IMR-90 (cell line): ENCODE measurements around the gene POU6F1. TPM values are rescaled to one million over a fixed set of nuclear protein-coding genes. Genes with fewer than 3 reads are reported as not detected.

Experiments
- ATAC-seq: fragments of 200-7000 bp; cut with Tn5 transposase; 2 replicates; pipeline ENCODE4 v1.9.1; 2020; ENCODE audit warnings: low read depth, mild to moderate bottlenecking, moderate library complexity
- BruUV-seq: library from RNA; stranded (reverse); fragments of 400-500 nt; replicated peaks from 2 replicates; lab custom pipeline; 2021; lab: Mats Ljungman, UMichigan
- CTCF ChIA-PET: fragments of 300-600 bp; formaldehyde crosslinking; extraction: SDS; loops from one replicate; lab custom pipeline; 2021; ENCODE audit warnings: antibody characterized with exemption; lab: Yijun Ruan, JAX
- POLR2A ChIA-PET: fragments of 300-600 bp; sonication (Branson Sonifier 250); formaldehyde crosslinking; loops from one replicate; lab custom pipeline; 2022; ENCODE audit warnings: antibody characterized with exemption; ENCODE audit not compliant: unreplicated experiment; lab: Charles Lee
- DNase-seq: peaks from one replicate; pipeline ENCODE4 v3.0.0; 2013
- H2AFZ ChIP-seq: replicated peaks from 2 replicates; pipeline ENCODE3; 2013; ENCODE audit warnings: low read length, mild to moderate bottlenecking; ENCODE audit not compliant: poor library complexity
- H2AK5ac ChIP-seq: 2 replicates; pipeline ENCODE4 v1.6.1; 2013; ENCODE audit warnings: low read depth, low read length, inconsistent platforms
- H2AK9ac ChIP-seq: replicated peaks from 2 replicates; pipeline ENCODE3; 2013; ENCODE audit warnings: mild to moderate bottlenecking, low read depth, low read length, moderate library complexity; ENCODE audit not compliant: poor library complexity
- H2BK120ac ChIP-seq: 2 replicates; pipeline ENCODE4 v1.6.1; 2013; ENCODE audit warnings: low read depth, low read length, inconsistent platforms
- H2BK15ac ChIP-seq: 3 replicates; pipeline ENCODE4 v1.6.1; 2013; ENCODE audit warnings: low read depth, low read length, inconsistent platforms
- H2BK20ac ChIP-seq: 2 replicates; pipeline ENCODE4 v1.6.1; 2013; ENCODE audit warnings: low read depth, mild to moderate bottlenecking, inconsistent platforms, low read length, moderate library complexity
- H2BK5ac ChIP-seq: 2 replicates; pipeline ENCODE4 v1.6.1; 2013; ENCODE audit warnings: mild to moderate bottlenecking, low read depth, low read length, inconsistent platforms; ENCODE audit not compliant: poor library complexity, severe bottlenecking
- H3K14ac ChIP-seq: replicated peaks from 2 replicates; pipeline ENCODE4 v1.6.1; 2013; ENCODE audit warnings: low read depth, low read length, inconsistent platforms
- H3K18ac ChIP-seq: 2 replicates; pipeline ENCODE4 v1.6.1; 2013; ENCODE audit warnings: low read depth, low read length, control low read depth
- H3K23ac ChIP-seq: 2 replicates; pipeline ENCODE4 v1.6.1; 2013; ENCODE audit warnings: low read depth, low read length, inconsistent platforms
- H3K27ac ChIP-seq: 2 replicates; pipeline ENCODE4 v1.5.1; 2013; ENCODE audit warnings: mild to moderate bottlenecking, control low read depth, low read length; ENCODE audit not compliant: insufficient read depth
- H3K27me3 ChIP-seq: 2 replicates; pipeline ENCODE4 v1.6.1; 2013; ENCODE audit warnings: low read length; ENCODE audit not compliant: control insufficient read depth, insufficient read depth
- H3K36me3 ChIP-seq: 2 replicates; pipeline ENCODE4 v1.6.1; 2013; ENCODE audit warnings: low read length, mixed read lengths; ENCODE audit not compliant: control insufficient read depth, insufficient read depth
- H3K4ac ChIP-seq: 2 replicates; pipeline ENCODE4 v1.6.1; 2013; ENCODE audit warnings: low read depth, low read length, inconsistent platforms
- H3K4me1 ChIP-seq: 2 replicates; pipeline ENCODE4 v1.6.1; 2013; ENCODE audit warnings: low read length, mixed read lengths; ENCODE audit not compliant: control insufficient read depth, insufficient read depth
- H3K4me2 ChIP-seq: 2 replicates; pipeline ENCODE4 v1.6.1; 2013; ENCODE audit warnings: low read depth, mild to moderate bottlenecking, control low read depth, low read length, moderate library complexity
- H3K4me3 ChIP-seq: 2 replicates; pipeline ENCODE4 v1.5.1; 2013; ENCODE audit warnings: low read depth, mild to moderate bottlenecking, control low read depth, low read length, moderate library complexity; ENCODE audit not compliant: insufficient read depth
- H3K56ac ChIP-seq: 2 replicates; pipeline ENCODE4 v1.6.1; 2013; ENCODE audit warnings: low read length, inconsistent platforms; ENCODE audit not compliant: insufficient read depth; ENCODE audit errors: extremely low read depth
- H3K79me1 ChIP-seq, 2 experiments: 2 replicates each; pipeline ENCODE4 v1.6.1; 2013; ENCODE audit warnings: low read length in 2 of 2, inconsistent platforms in 1 of 2, low read depth in 1 of 2
- H3K9ac ChIP-seq: 2 replicates; pipeline ENCODE4 v1.6.1; 2013; ENCODE audit warnings: low read depth, low read length, control low read depth
- H3K9me1 ChIP-seq: 2 replicates; pipeline ENCODE4 v1.6.1; 2013; ENCODE audit warnings: low read length, inconsistent platforms; ENCODE audit not compliant: insufficient read depth
- H3K9me3 ChIP-seq: 2 replicates; pipeline ENCODE4 v1.6.1; 2013; ENCODE audit warnings: low read length; ENCODE audit not compliant: control insufficient read depth, insufficient read depth
- H4K20me1 ChIP-seq: 2 replicates; pipeline ENCODE4 v1.6.1; 2013; ENCODE audit warnings: low read length, inconsistent platforms; ENCODE audit not compliant: insufficient read depth
- H4K5ac ChIP-seq: 2 replicates; pipeline ENCODE4 v1.6.1; 2013; ENCODE audit warnings: mild to moderate bottlenecking, low read depth, low read length, control low read depth
- H4K8ac ChIP-seq, 2 experiments: 2 replicates each; pipeline ENCODE4 v1.6.1; 2013; ENCODE audit warnings: low read depth in 2 of 2, low read length in 2 of 2, control low read depth in 1 of 2, inconsistent platforms in 1 of 2
- H4K91ac ChIP-seq: 2 replicates; pipeline ENCODE4 v1.6.1; 2013; ENCODE audit warnings: low read depth, low read length, inconsistent platforms; ENCODE audit not compliant: insufficient read depth
- FOS ChIP-seq: fragments of 150-350 bp; IDR thresholded peaks from 2 replicates; pipeline ENCODE4 v1.6.1; 2016; ENCODE audit warnings: low read depth, low read length
- MAZ ChIP-seq: IDR thresholded peaks from 2 replicates; pipeline ENCODE4 v1.6.1; 2012; ENCODE audit warnings: low read depth, mild to moderate bottlenecking, low read length, improper control_type of control experiment, moderate library complexity, borderline replicate concordance
- RAD21 ChIP-seq: IDR thresholded peaks from 2 replicates; pipeline ENCODE4 v1.6.1; 2012; ENCODE audit warnings: low read length, improper control_type of control experiment
- RFX5 ChIP-seq: IDR thresholded peaks from 2 replicates; pipeline ENCODE4 v1.8.0; 2012; ENCODE audit warnings: low read depth, mild to moderate bottlenecking, low read length, moderate library complexity
- SMC3 ChIP-seq: fragments of 150-350 bp; IDR thresholded peaks from 2 replicates; pipeline ENCODE4 v1.6.1; 2016; ENCODE audit warnings: low read depth, mild to moderate bottlenecking, antibody characterized with exemption, low read length, moderate library complexity
- WGBS, 2 experiments: methylation state at CpG; one replicate each; pipeline versions ENCODE4 v1.1.5 to v1.1.7; 2013; ENCODE audit warnings: missing lambda C conversion rate in 2 of 2; ENCODE audit not compliant: insufficient read length in 1 of 2; ENCODE audit errors: extremely low coverage in 2 of 2; 5-methylcytosine and 5-hydroxymethylcytosine counted together
- dilution Hi-C: fragments of 300-500 bp; cut with HindIII; formaldehyde crosslinking; loops from one replicate; pipeline ENCODE4 v1.14.3; 2018; ENCODE audit warnings: low sequenced_read_pairs; ENCODE audit not compliant: unreplicated experiment
- in situ Hi-C: fragments of 300-500 bp; cut with MboI; formaldehyde crosslinking; loops from 3 replicates; pipeline ENCODE4 v1.14.3; 2019; ENCODE audit warnings: low sequenced_read_pairs, inconsistent platforms, mixed read lengths
- intact Hi-C: fragments of 100-400 bp; cut with micrococcal nuclease; formaldehyde crosslinking; loops from 2 replicates; pipeline ENCODE4 v1.10.0; 2022
- polyA plus RNA-seq, 3 experiments: library from polyadenylated mRNA; depleted of rRNA; stranded (reverse); fragments of >200 nt; gene quantifications; 2 replicates each; pipeline ENCODE4 v1.2.3, GENCODE V29; 2012; ENCODE audit warnings: low replicate concordance in 1 of 3
- total RNA-seq: library from RNA; depleted of rRNA; stranded (reverse); fragments of >200 nt; gene quantifications from 2 replicates; pipeline ENCODE4 v1.2.3, GENCODE V29; 2012
- TF ChIP-seq, protein P1 (sequence below): conservative IDR thresholded peaks from 2 replicates; pipeline ENCODE4 v1.5.1; 2012; ENCODE audit warnings: mild to moderate bottlenecking, low read depth, low read length, improper control_type of control experiment

Gene POU6F1
- total and polyA plus RNA-seq, 2 of the 4 experiments (the other 2 are of a cell fraction) = 0.90 to 3.6 TPM

DNA sequence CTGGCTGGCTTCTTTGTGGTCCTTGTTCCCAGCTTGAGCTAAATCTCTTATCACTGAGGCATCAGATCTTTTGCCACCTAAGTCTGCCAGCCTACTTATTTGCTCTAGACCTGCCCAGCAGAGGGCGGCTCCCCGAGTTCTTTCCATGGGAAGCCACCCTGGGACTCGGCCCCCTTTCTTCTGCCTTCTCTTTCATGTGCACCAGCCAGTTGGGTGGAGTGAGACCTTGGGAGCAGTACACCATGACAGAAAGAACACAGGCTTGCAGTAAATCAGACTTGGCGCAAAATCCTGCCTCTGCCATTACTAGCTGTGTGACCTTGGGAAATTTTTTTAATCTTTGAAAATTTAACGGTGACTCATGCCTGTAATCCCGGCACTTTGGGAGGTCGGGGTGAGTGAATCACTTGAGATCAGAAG, 44.9 kb upstream of the POU6F1 start:
- Histone ChIP-seq H3K18ac (no peak overlapping the region), H3K9me1 (peaks cover 10% of the 10 kb centered on the region; the same call in 1 of the 2 replicates), H2BK15ac (no peak overlapping the region), H3K27ac (no peak overlapping the region), H4K8ac (no peak overlapping the region), H4K20me1 (no peaks in the 10 kb centered on the region), H2AK5ac (no peak overlapping the region), H2BK120ac (no peak overlapping the region), H3K4me1 (0 out of 2 replicates have a peak, but pooled peaks cover 2% of the 10 kb centered on the region), H3K9me3 (no peaks in the 10 kb centered on the region), H4K91ac (no peak overlapping the region), H3K27me3 (no peaks in the 10 kb centered on the region), H3K4ac (no peak overlapping the region), H3K56ac (no peak overlapping the region), H3K4me3 (no peak overlapping the region), H3K4me2 (no peak overlapping the region), H4K5ac (no peak overlapping the region), H3K23ac (no peak overlapping the region), H2BK5ac (no peak overlapping the region), H3K79me1 (peaks cover 24 to 49% of the 10 kb centered on the region in 2 experiments; a peak in 3 of 4 replicates), H2AK9ac (no peak overlapping the region), H3K14ac (no peak overlapping the region), H2AFZ (no peak overlapping the region), H3K9ac (no peak overlapping the region), H2BK20ac (no peak overlapping the region), H3K36me3 (no peaks in the 10 kb centered on the region)
- CTCF ChIA-PET = interaction anchor here (0.7 to 1.2 kb wide), 3 partner anchors 15 to 76 kb away, joined by 3 to 4 read pairs (median 4); no protein-coding TSS in a partner anchor
- no CpG with 5 or more reads among the region's 7 CpGs for WGBS, 2 experiments
- BruUV-seq = no TSS peak
- DNase-seq (peak; percentile 48), ATAC-seq (peak; percentile 53)
- POLR2A ChIA-PET = no interaction called here
- intact Hi-C loops (no loop called here), in situ Hi-C loops (no loop called here), dilution Hi-C loops (no loop called here)
- peak; percentile 39; the same call in 1 of the 2 replicates for TF ChIP-seq FOS
- TF ChIP-seq RAD21 = no peak
- TF ChIP-seq MAZ = no peak
- TF ChIP-seq, protein P1, sequence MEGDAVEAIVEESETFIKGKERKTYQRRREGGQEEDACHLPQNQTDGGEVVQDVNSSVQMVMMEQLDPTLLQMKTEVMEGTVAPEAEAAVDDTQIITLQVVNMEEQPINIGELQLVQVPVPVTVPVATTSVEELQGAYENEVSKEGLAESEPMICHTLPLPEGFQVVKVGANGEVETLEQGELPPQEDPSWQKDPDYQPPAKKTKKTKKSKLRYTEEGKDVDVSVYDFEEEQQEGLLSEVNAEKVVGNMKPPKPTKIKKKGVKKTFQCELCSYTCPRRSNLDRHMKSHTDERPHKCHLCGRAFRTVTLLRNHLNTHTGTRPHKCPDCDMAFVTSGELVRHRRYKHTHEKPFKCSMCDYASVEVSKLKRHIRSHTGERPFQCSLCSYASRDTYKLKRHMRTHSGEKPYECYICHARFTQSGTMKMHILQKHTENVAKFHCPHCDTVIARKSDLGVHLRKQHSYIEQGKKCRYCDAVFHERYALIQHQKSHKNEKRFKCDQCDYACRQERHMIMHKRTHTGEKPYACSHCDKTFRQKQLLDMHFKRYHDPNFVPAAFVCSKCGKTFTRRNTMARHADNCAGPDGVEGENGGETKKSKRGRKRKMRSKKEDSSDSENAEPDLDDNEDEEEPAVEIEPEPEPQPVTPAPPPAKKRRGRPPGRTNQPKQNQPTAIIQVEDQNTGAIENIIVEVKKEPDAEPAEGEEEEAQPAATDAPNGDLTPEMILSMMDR = peak; percentile 33; the same call in 1 of the 2 replicates
- 0 out of 2 replicates have a peak, but pooled peaks have one; percentile 18 for TF ChIP-seq SMC3
- no peak for TF ChIP-seq RFX5
